Choroid plexus epithelial cell (primary cell): ENCODE data around the gene LSM12.

ENCODE experiments used
- DNase-seq: peaks from one replicate; pipeline ENCODE4 v3.0.0-alpha.2; 2010; ENCODE audit warnings: low read depth
- H3K4me3 ChIP-seq: 2 replicates; pipeline ENCODE4 v1.5.1; 2011; ENCODE audit warnings: low read depth, mild to moderate bottlenecking, control low read depth, low read length, moderate library complexity
- CTCF ChIP-seq: conservative IDR thresholded peaks from 2 replicates; pipeline ENCODE4 v1.5.1; 2011; ENCODE audit warnings: low read depth, mild to moderate bottlenecking, control low read depth, inconsistent platforms, low read length, moderate library complexity

Gene LSM12

GRCh38 chr17:43992641-43993040 is 73.8 kb downstream of the LSM12 start:
- H3K4me3 ChIP-seq = no peak overlapping the region
- TF ChIP-seq CTCF = no peak
- DNase-seq = no peak

- no peak for DNase-seq
- no peak for TF ChIP-seq CTCF
- H3K4me3 ChIP-seq = no peak overlapping the region
Observed at GRCh38 chr17:43988301-43988700, 78.2 kb downstream of the LSM12 start.

- H3K4me3 ChIP-seq = no peak overlapping the region
- DNase-seq = no peak
- TF ChIP-seq CTCF = no peak
Observed at GRCh38 chr17:43987131-43988021, 79.1 kb downstream of the LSM12 start.

GRCh38 chr17:43986225-43986981 is 80.1 kb downstream of the LSM12 start:
- no peak for TF ChIP-seq CTCF
- no peak overlapping the region for H3K4me3 ChIP-seq

GRCh38 chr17:43984521-43984920 is 82.0 kb downstream of the LSM12 start:
- no peak for TF ChIP-seq CTCF
- no peak for DNase-seq
- H3K4me3 ChIP-seq = peak overlapping the region; percentile 51

More at GRCh38 chr17:43986225-43986981, 80.1 kb downstream of the LSM12 start:
- no peak for DNase-seq
